K562 (cell line): ENCODE data around the gene PLEKHH2. TPM values are rescaled to one million over a fixed set of nuclear protein-coding genes. Genes with fewer than 3 reads are reported as not detected.

ENCODE experiments used
- ATAC-seq: fragments of 200-7000 bp; cut with Tn5 transposase; 3 replicates; pipeline ENCODE4 v1.9.1; 2020; ENCODE audit warnings: moderate library complexity
- BruUV-seq: library from RNA; stranded (reverse); fragments of 400-500 nt; replicated peaks from 2 replicates; lab custom pipeline; 2021; lab: Mats Ljungman, UMichigan
- CTCF ChIA-PET: fragments of 300-600 bp; formaldehyde crosslinking; extraction: SDS; loops from one replicate; lab custom pipeline; 2021; ENCODE audit warnings: low intra/inter-chr PET ratio; lab: Yijun Ruan, JAX
- POLR2A ChIA-PET: fragments of 300-600, 350-650 bp; sonication (Branson Sonifier 250); formaldehyde crosslinking; extraction: SDS; loops from one replicate; lab custom pipeline; 2021; ENCODE audit warnings: antibody characterized with exemption, inconsistent platforms; lab: Yijun Ruan, JAX
- DNase-seq, 4 experiments: peaks; one replicate each; pipeline versions ENCODE4 v3.0.0 to v3.0.0-alpha.2; 2011 to 2018; ENCODE audit warnings: low spot score in 3 of 4, mixed read lengths in 3 of 4; ENCODE audit errors: extremely low read depth in 1 of 4
- FAIRE-seq: peaks from 2 replicates; lab custom pipeline; 2011; peaks lifted over from hg19 to GRCh38; lab: Jason Lieb, UNC
- H2AFZ ChIP-seq: 2 replicates; pipeline ENCODE4 v1.6.0; 2011; ENCODE audit warnings: low read depth, low read length, control low read depth, inconsistent platforms
- H3K27ac ChIP-seq: fragments of 200-600 bp; 3 replicates; pipeline ENCODE4 v1.8.0; 2011; ENCODE audit warnings: low read depth, mild to moderate bottlenecking, control low read depth, inconsistent platforms, low read length, moderate library complexity, mixed read lengths; ENCODE audit errors: extremely low read depth
- H3K27me3 ChIP-seq, 2 experiments: fragments of 300-600 bp in 1 of 2; 2 replicates in 1 of 2; 3 replicates in 1 of 2; pipeline versions ENCODE4 v1.6.0 to v1.8.0; 2011; ENCODE audit warnings: inconsistent platforms in 2 of 2, low read length in 2 of 2, mild to moderate bottlenecking in 1 of 2, mixed read lengths in 1 of 2, moderate library complexity in 1 of 2; ENCODE audit not compliant: control insufficient read depth in 2 of 2, insufficient read depth in 2 of 2
- H3K36me3 ChIP-seq: fragments of 300-600 bp; 3 replicates; pipeline ENCODE4 v1.8.0; 2011; ENCODE audit warnings: mild to moderate bottlenecking, low read length, inconsistent platforms; ENCODE audit not compliant: control insufficient read depth, insufficient read depth
- H3K4me1 ChIP-seq, 2 experiments: fragments of 200-600 bp in 1 of 2; replicated peaks in 1 of 2; 2 replicates in 1 of 2; 3 replicates in 1 of 2; pipeline versions ENCODE4 v1.5.1 to v1.8.0; 2011; ENCODE audit warnings: inconsistent platforms in 2 of 2, low read length in 2 of 2, mild to moderate bottlenecking in 1 of 2, mixed read lengths in 1 of 2, moderate library complexity in 1 of 2; ENCODE audit not compliant: control insufficient read depth in 2 of 2, insufficient read depth in 2 of 2
- H3K4me2 ChIP-seq: 2 replicates; pipeline ENCODE4 v1.6.1; 2011; ENCODE audit warnings: low read length, control low read depth, inconsistent platforms, mixed read lengths; ENCODE audit not compliant: insufficient read depth
- H3K4me3 ChIP-seq: fragments of 200-600 bp; sonication (generic), shearing (Covaris generic); 2 replicates; pipeline ENCODE4 v1.5.1; 2016; ENCODE audit warnings: control low read depth, inconsistent platforms
- H3K79me2 ChIP-seq: fragments of 200-600 bp; 3 replicates; pipeline ENCODE4 v1.8.0; 2011; ENCODE audit warnings: low read length, inconsistent platforms; ENCODE audit not compliant: control insufficient read depth, insufficient read depth
- H3K9ac ChIP-seq, 2 experiments: 2 replicates each; pipeline versions ENCODE4 v1.6.0 to v1.6.1; 2011; ENCODE audit warnings: low read depth in 2 of 2, low read length in 2 of 2, control low read depth in 1 of 2, inconsistent platforms in 1 of 2, mild to moderate bottlenecking in 1 of 2, mixed read lengths in 1 of 2; ENCODE audit not compliant: insufficient read depth in 1 of 2
- H3K9me1 ChIP-seq: one replicate; pipeline ENCODE4 v1.6.0; 2011; ENCODE audit warnings: inconsistent platforms, mild to moderate bottlenecking, low read length, moderate library complexity; ENCODE audit not compliant: control insufficient read depth, insufficient read depth
- H3K9me3 ChIP-seq: replicated peaks from 2 replicates; pipeline ENCODE4 v1.5.1; 2011; ENCODE audit warnings: low read depth, low read length, inconsistent platforms; ENCODE audit not compliant: control insufficient read depth, insufficient read depth
- H4K20me1 ChIP-seq: replicated peaks from 2 replicates; pipeline ENCODE4 v1.6.1; 2011; ENCODE audit warnings: low read length, inconsistent platforms, mixed read lengths; ENCODE audit not compliant: control insufficient read depth, insufficient read depth
- DIDO1 ChIP-seq: fragments of 450-650 bp; IDR thresholded peaks from 2 replicates; pipeline ENCODE4 v1.6.1; 2016; ENCODE audit warnings: low read depth, missing biosample characterization, missing genetic modification characterization
- FOXA1 ChIP-seq: fragments of 450-650 bp; IDR thresholded peaks from 2 replicates; pipeline ENCODE4 v1.6.1; 2016; ENCODE audit warnings: mild to moderate bottlenecking, borderline replicate concordance
- HMGXB4 ChIP-seq: sonication (generic); formaldehyde crosslinking; IDR thresholded peaks from 2 replicates; pipeline ENCODE4 v1.8.1; 2023; ENCODE audit warnings: mild to moderate bottlenecking, missing genetic modification reagents
- JUND ChIP-seq, 2 experiments: IDR thresholded peaks; 2 replicates in 1 of 2; 3 replicates in 1 of 2; pipeline ENCODE4 v1.6.1; 2011; ENCODE audit warnings: borderline replicate concordance in 2 of 2, low read depth in 2 of 2, low read length in 2 of 2, improper control_type of control experiment in 1 of 2, missing biosample characterization in 1 of 2, missing genetic modification characterization in 1 of 2, missing genetic modification reagents in 1 of 2
- MTA1 ChIP-seq: fragments of 450-650 bp; IDR thresholded peaks from 2 replicates; pipeline ENCODE4 v1.6.1; 2017; ENCODE audit warnings: borderline replicate concordance
- SNIP1 ChIP-seq: fragments of 450-650 bp; IDR thresholded peaks from 2 replicates; pipeline ENCODE4 v1.7.1; 2017; ENCODE audit warnings: low read depth, mild to moderate bottlenecking
- SRSF3 ChIP-seq: fragments of 200-400 bp; formaldehyde crosslinking; IDR thresholded peaks from 2 replicates; pipeline ENCODE4 v1.6.1; 2016; ENCODE audit warnings: mild to moderate bottlenecking, low read length, moderate library complexity; ENCODE audit not compliant: insufficient read depth
- ZBTB1 ChIP-seq: sonication (generic); formaldehyde crosslinking; IDR thresholded peaks from 2 replicates; pipeline ENCODE4 v1.8.1; 2023; ENCODE audit warnings: missing genetic modification reagents, low read depth, mild to moderate bottlenecking, borderline replicate concordance
- ZNF41 ChIP-seq: fragments of 250-450 bp; sonication (Bioruptor Pico); conservative IDR thresholded peaks from 2 replicates; pipeline ENCODE4 v1.4.0; 2020; ENCODE audit warnings: mild to moderate bottlenecking
- ZNF583 ChIP-seq: fragments of 250-450 bp; sonication (Bioruptor Pico); IDR thresholded peaks from 2 replicates; pipeline ENCODE4 v1.4.0; 2020
- ZNF740 ChIP-seq, 3 experiments: fragments of 200-800 bp in 1 of 3; sonication (Bioruptor generic) in 1 of 3; sonication (generic) in 1 of 3; formaldehyde crosslinking in 1 of 3; IDR thresholded peaks; 2 replicates each; pipeline versions ENCODE4 v1.6.1 to v1.8.0; 2016 to 2022; ENCODE audit warnings: mild to moderate bottlenecking in 2 of 3, missing compliant biosample characterization in 2 of 3, missing genetic modification characterization in 2 of 3, missing genetic modification reagents in 1 of 3
- WGBS: fragments of 100-300 bp; shearing (Covaris generic); methylation state at CpG from one replicate; pipeline ENCODE4 v1.1.6; 2016; ENCODE audit warnings: low coverage, mixed read lengths; ENCODE audit not compliant: insufficient coverage; ENCODE audit errors: missing lambda C conversion rate; 5-methylcytosine and 5-hydroxymethylcytosine counted together
- in situ Hi-C: fragments of 300-500 bp; cut with MboI; formaldehyde crosslinking; loops from 4 replicates; pipeline ENCODE4 v1.15.0; 2018; ENCODE audit warnings: inconsistent platforms, mixed read lengths
- intact Hi-C: fragments of 100-400 bp; cut with micrococcal nuclease; formaldehyde crosslinking; loops from 2 replicates; pipeline ENCODE4 v1.14.2; 2022
- polyA plus RNA-seq, 8 experiments: library from polyadenylated mRNA; depleted of rRNA in 4 of 8; stranded (reverse) in 5 of 8; unstranded in 3 of 8; fragments of >200 nt; fragmentation: Nextera tagmentation in 2 of 8; fragmentation: Illumina TruSeq in 1 of 8; extraction: Ambion mirVana in 2 of 8; extraction: Trizol in 1 of 8; gene quantifications; 2 replicates each; pipeline versions ENCODE4 v1.2.1 to v1.2.3, GENCODE V29; 2011 to 2014; ENCODE audit warnings: inconsistent platforms in 1 of 8, missing spikeins in 1 of 8
- total RNA-seq, 7 experiments: library from RNA; depleted of rRNA in 6 of 7; stranded (reverse); fragments of >200 nt in 6 of 7; fragmentation: Illumina TruSeq in 2 of 7; extraction: Trizol in 2 of 7; gene quantifications; 2 replicates each; pipeline versions ENCODE4 v1.2.1 to v1.2.3, GENCODE V29; 2011 to 2021; ENCODE audit warnings: low replicate concordance in 1 of 7

Gene PLEKHH2
- total and polyA plus RNA-seq, 9 of the 15 experiments (the other 6 are each of a cell fraction or from before 2014, with no cell fraction given) = 0.77 to 13.5 (median 2.7) TPM

- TF ChIP-seq ZBTB1 = no peak
- no peak for TF ChIP-seq ZNF583
- TF ChIP-seq ZNF740 (CRISPR knock-in tag; IDR thresholded peaks at IDR 0.05) = no peak
- TF ChIP-seq ZNF740 (tag; IDR thresholded peaks at IDR 0.05) = no peak
- no peak for TF ChIP-seq MTA1
- TF ChIP-seq ZNF41 (CRISPR knock-in tag) = no peak
- TF ChIP-seq HMGXB4 (CRISPR knock-in tag) = no peak
- TF ChIP-seq SNIP1 = no peak
- no peak for TF ChIP-seq SRSF3
- TF ChIP-seq DIDO1 (tag) = no peak
- TF ChIP-seq JUND (IDR thresholded peaks at IDR 0.05; ENCODE audit: borderline replicate concordance, low read depth, low read length) = no peak
- no peak for TF ChIP-seq JUND (tag; IDR thresholded peaks at IDR 0.05; ENCODE audit: borderline replicate concordance, low read depth, low read length)
- TF ChIP-seq FOXA1 = no peak
- H3K9ac ChIP-seq = no peak overlapping the region
- CTCF ChIA-PET = no interaction called here
- H3K27ac ChIP-seq = no peak overlapping the region
- DNase-seq (no peak), ATAC-seq (no peak), FAIRE-seq (no peak)
- no peaks in the 10 kb centered on the region for H3K79me2 ChIP-seq
- in situ Hi-C loops (no loop called here), intact Hi-C loops (no loop called here)
- no peak overlapping the region for H3K4me3 ChIP-seq
- POLR2A ChIA-PET = no interaction called here
- no peaks in the 10 kb centered on the region for H4K20me1 ChIP-seq
- no peaks in the 10 kb centered on the region for H3K9me1 ChIP-seq
- H3K4me1 ChIP-seq = peaks cover under 1 to 5% of the 10 kb centered on the region in 2 experiments; a peak in 3 of 5 replicates
- H3K4me2 ChIP-seq = no peak overlapping the region
- H2AFZ ChIP-seq = no peak overlapping the region
- H3K27me3 ChIP-seq = no peaks in the 10 kb centered on the region
- BruUV-seq = no TSS peak
- H3K36me3 ChIP-seq = no peaks in the 10 kb centered on the region
- peaks cover 4% of the 10 kb centered on the region; the same call in 1 of the 2 replicates for H3K9me3 ChIP-seq
- 100% methylated on average over 1 of the region's 1 CpG for WGBS
Measured at GRCh38 chr2:43731211-43731610, 94.2 kb downstream of the PLEKHH2 start.
